IPS-11a (cell line): ENCODE measurements around the gene GLRA3.

Experiments used
- H3K4me3 ChIP-seq: one replicate; pipeline ENCODE4 v1.5.1; 2013; ENCODE audit warnings: low read depth, low read length, control low read depth

GLRA3 gene

GRCh38 chr4:174604198-174604597, 224.8 kb downstream of the GLRA3 start:
- no peak overlapping the region for H3K4me3 ChIP-seq

- H3K4me3 ChIP-seq, result no peak overlapping the region
These were observed 228.7 kb downstream of the GLRA3 start for GRCh38 chr4:174600391-174600790.

- no peak overlapping the region for H3K4me3 ChIP-seq
These were observed 230.2 kb downstream of the GLRA3 start for GRCh38 chr4:174598800-174599199.

GRCh38 chr4:174596513-174596912, 232.5 kb downstream of the GLRA3 start:
- no peak overlapping the region for H3K4me3 ChIP-seq

- no peak overlapping the region for H3K4me3 ChIP-seq
These were observed 233.7 kb downstream of the GLRA3 start for GRCh38 chr4:174595141-174595929.

- no peak overlapping the region for H3K4me3 ChIP-seq
These were observed 235.3 kb downstream of the GLRA3 start for GRCh38 chr4:174593701-174594100.

- H3K4me3 ChIP-seq, result no peak overlapping the region
These were observed 236.1 kb downstream of the GLRA3 start for GRCh38 chr4:174592985-174593335.

GRCh38 chr4:174592256-174592984, 236.6 kb downstream of the GLRA3 start:
- no peak overlapping the region for H3K4me3 ChIP-seq

- no peak overlapping the region for H3K4me3 ChIP-seq
These were observed 237.6 kb downstream of the GLRA3 start for GRCh38 chr4:174591243-174592021.

GRCh38 chr4:174590336-174590735, 238.7 kb downstream of the GLRA3 start:
- H3K4me3 ChIP-seq, result no peak overlapping the region
